Keratinocyte (primary cell): ENCODE measurements around the gene CEBPZOS. TPM values are rescaled to one million over a fixed set of nuclear protein-coding genes. Genes with fewer than 3 reads are reported as not detected.

ENCODE experiments used
- DNase-seq: peaks from one replicate; pipeline ENCODE4 v3.0.0-alpha.2; 2011; ENCODE audit warnings: low read depth, missing footprints, low spot score
- FAIRE-seq: peaks from 2 replicates; lab custom pipeline; 2011; peaks lifted over from hg19 to GRCh38; lab: Jason Lieb, UNC
- H2AFZ ChIP-seq: 2 replicates; pipeline ENCODE4 v1.6.0; 2012; ENCODE audit warnings: low read length, control low read depth, inconsistent platforms; ENCODE audit not compliant: control insufficient read depth
- H3K27ac ChIP-seq: 2 replicates; pipeline ENCODE4 v1.5.1; 2011; ENCODE audit warnings: low read length; ENCODE audit not compliant: control insufficient read depth, insufficient read depth
- H3K27me3 ChIP-seq: 3 replicates; pipeline ENCODE4 v1.6.0; 2011; ENCODE audit warnings: low read length; ENCODE audit not compliant: control insufficient read depth, insufficient read depth; ENCODE audit errors: extremely low read depth
- H3K36me3 ChIP-seq, 2 experiments: 2 replicates in 1 of 2; 3 replicates in 1 of 2; pipeline ENCODE4 v1.5.1; 2011; ENCODE audit warnings: low read length in 2 of 2, mild to moderate bottlenecking in 1 of 2; ENCODE audit not compliant: control insufficient read depth in 2 of 2, insufficient read depth in 2 of 2; ENCODE audit errors: extremely low read depth in 1 of 2
- H3K4me1 ChIP-seq: 3 replicates; pipeline ENCODE4 v1.5.1; 2011; ENCODE audit warnings: low read length; ENCODE audit not compliant: control insufficient read depth, insufficient read depth; ENCODE audit errors: extremely low read depth
- H3K4me2 ChIP-seq: 3 replicates; pipeline ENCODE4 v1.6.0; 2011; ENCODE audit warnings: low read depth, low read length; ENCODE audit not compliant: control insufficient read depth, insufficient read depth; ENCODE audit errors: extremely low read depth
- H3K4me3 ChIP-seq, 3 experiments: fragments of 200-600 bp in 1 of 3; sonication (generic) in 1 of 3; 2 replicates in 2 of 3; 3 replicates in 1 of 3; pipeline ENCODE4 v1.5.1; 2011 to 2016; ENCODE audit warnings: low read length in 3 of 3, mild to moderate bottlenecking in 3 of 3, control low read depth in 2 of 3, inconsistent platforms in 1 of 3, low read depth in 1 of 3, mixed read lengths in 1 of 3, mixed run types in 1 of 3, moderate library complexity in 1 of 3; ENCODE audit not compliant: control insufficient read depth in 2 of 3, insufficient read depth in 2 of 3; ENCODE audit errors: extremely low read depth in 1 of 3
- H3K79me2 ChIP-seq: 2 replicates; pipeline ENCODE4 v1.6.0; 2012; ENCODE audit warnings: low read length; ENCODE audit not compliant: control insufficient read depth, insufficient read depth
- H3K9ac ChIP-seq: 3 replicates; pipeline ENCODE4 v1.6.0; 2011; ENCODE audit warnings: low read length; ENCODE audit not compliant: control insufficient read depth, insufficient read depth; ENCODE audit errors: extremely low read depth
- H3K9me1 ChIP-seq: 3 replicates; pipeline ENCODE4 v1.6.0; 2011; ENCODE audit warnings: low read length; ENCODE audit not compliant: control insufficient read depth, insufficient read depth; ENCODE audit errors: extremely low read depth
- H3K9me3 ChIP-seq: 2 replicates; pipeline ENCODE4 v1.5.1; 2012; ENCODE audit warnings: low read depth, low read length; ENCODE audit not compliant: control insufficient read depth
- H4K20me1 ChIP-seq: 3 replicates; pipeline ENCODE4 v1.6.0; 2011; ENCODE audit warnings: low read length; ENCODE audit not compliant: control insufficient read depth, insufficient read depth; ENCODE audit errors: extremely low read depth
- CTCF ChIP-seq, 3 experiments: IDR thresholded peaks in 1 of 3; conservative IDR thresholded peaks in 1 of 3; optimal IDR thresholded peaks in 1 of 3; 2 replicates in 2 of 3; 3 replicates in 1 of 3; pipeline versions ENCODE3 to v1.5.1; 2011; ENCODE audit warnings: low read length in 3 of 3, mild to moderate bottlenecking in 3 of 3, moderate library complexity in 2 of 3, control low read depth in 1 of 3, inconsistent platforms in 1 of 3; ENCODE audit not compliant: insufficient read depth in 2 of 3; ENCODE audit errors: extremely low read depth in 1 of 3
- EZH2 ChIP-seq: IDR thresholded peaks from one replicate; pipeline ENCODE4 v1.6.1; 2012; ENCODE audit warnings: inconsistent platforms, mild to moderate bottlenecking, low read length, moderate library complexity
- dilution Hi-C: fragments of 300-500 bp; cut with MboI; formaldehyde crosslinking; loops from one replicate; pipeline ENCODE4 v1.7.0; 2020; ENCODE audit warnings: low sequenced_read_pairs; ENCODE audit not compliant: extremely low pct_ligation_motif_present
- polyA plus RNA-seq, 5 experiments: library from polyadenylated mRNA; depleted of rRNA in 3 of 5; stranded (reverse) in 3 of 5; stranded (forward) in 1 of 5; unstranded in 1 of 5; fragments of >200 nt; gene quantifications; 1 replicate in 1 of 5; 2 replicates in 3 of 5; 3 replicates in 1 of 5; pipeline versions ENCODE4 v1.2.1 to v1.2.3, GENCODE V29; 2011 to 2012; ENCODE audit warnings: missing spikeins in 2 of 5, low read depth in 1 of 5, low replicate concordance in 1 of 5

Gene CEBPZOS
- polyA plus RNA-seq, 1 donor (not counting 4 experiments of a cell fraction or from before 2014, with no cell fraction given), result 42.9 TPM

GRCh38 chr2:37171624-37171950, 24.7 kb upstream of the CEBPZOS start:
- H3K4me2 ChIP-seq, result no peak overlapping the region
- H4K20me1 ChIP-seq, result no peaks in the 10 kb centered on the region
- H3K9me3 ChIP-seq, result no peaks in the 10 kb centered on the region
- DNase-seq (no peak), FAIRE-seq (no peak)
- H3K36me3 ChIP-seq, result no peaks in the 10 kb centered on the region
- TF ChIP-seq CTCF (optimal IDR thresholded peaks at IDR 0.05 in 1 of 3, IDR thresholded peaks at IDR 0.05 in 1 of 3, conservative IDR thresholded peaks at IDR 0.05 in 1 of 3; ENCODE audit: extremely low read depth in 1 of 3, insufficient read depth in 2 of 3, low read length in 3 of 3) (no peak), EZH2 (no peak)
- H2AFZ ChIP-seq, result no peak overlapping the region
- no peak overlapping the region for H3K4me3 ChIP-seq
- dilution Hi-C loops, result no loop called here
- no peaks in the 10 kb centered on the region for H3K27me3 ChIP-seq
- H3K9me1 ChIP-seq, result no peaks in the 10 kb centered on the region
- peaks cover 5% of the 10 kb centered on the region for H3K4me1 ChIP-seq
- no peak overlapping the region for H3K27ac ChIP-seq
- no peak overlapping the region for H3K9ac ChIP-seq
- no peaks in the 10 kb centered on the region for H3K79me2 ChIP-seq

- H3K4me1 ChIP-seq, result no peaks in the 10 kb centered on the region
- no peaks in the 10 kb centered on the region for H3K27me3 ChIP-seq
- H3K79me2 ChIP-seq, result no peaks in the 10 kb centered on the region
- no peaks in the 10 kb centered on the region for H3K36me3 ChIP-seq
- no peak for FAIRE-seq
- H3K9me1 ChIP-seq, result no peaks in the 10 kb centered on the region
- H3K4me2 ChIP-seq, result no peak overlapping the region
- dilution Hi-C loops, result no loop called here
- H2AFZ ChIP-seq, result no peak overlapping the region
- no peaks in the 10 kb centered on the region for H4K20me1 ChIP-seq
- H3K4me3 ChIP-seq, result no peak overlapping the region
- DNase-seq, result no peak
- H3K9me3 ChIP-seq, result no peaks in the 10 kb centered on the region
- no peak for TF ChIP-seq EZH2
- TF ChIP-seq CTCF (optimal IDR thresholded peaks at IDR 0.05 in 1 of 3, IDR thresholded peaks at IDR 0.05 in 1 of 3, conservative IDR thresholded peaks at IDR 0.05 in 1 of 3; ENCODE audit: extremely low read depth in 1 of 3, insufficient read depth in 2 of 3, low read length in 3 of 3), result no peak
- H3K9ac ChIP-seq, result no peak overlapping the region
- H3K27ac ChIP-seq, result no peak overlapping the region
Observed at GRCh38 chr2:37173741-37174140, 22.6 kb upstream of the CEBPZOS start.
